SK-N-SH treated with all-trans-retinoic acid at 6 μM for 48 hours (cell line): Measurements from ENCODE around the gene LTBP1.

Source experiments
- OSR1 ChIP-seq: fragments of 250-450 bp; sonication (Bioruptor Pico); IDR thresholded peaks from 2 replicates; pipeline ENCODE4 v1.8.0; 2022; ENCODE audit warnings: moderate library complexity, mild to moderate bottlenecking, inconsistent platforms
- TCF4 ChIP-seq: fragments of 250-450 bp; sonication (Bioruptor Pico); IDR thresholded peaks from 2 replicates; pipeline ENCODE4 v1.8.0; 2021; ENCODE audit warnings: mild to moderate bottlenecking, moderate library complexity, borderline replicate concordance
- ZC3H10 ChIP-seq: fragments of 250-450 bp; sonication (Bioruptor Pico); IDR thresholded peaks from 2 replicates; pipeline ENCODE4 v1.5.1; 2021; ENCODE audit warnings: mild to moderate bottlenecking, moderate library complexity
- ZFP30 ChIP-seq: fragments of 450-650 bp; formaldehyde crosslinking; IDR thresholded peaks from 2 replicates; pipeline ENCODE4 v1.5.0; 2022; ENCODE audit warnings: mild to moderate bottlenecking, moderate library complexity
- ZNF70 ChIP-seq: fragments of 450-650 bp; formaldehyde crosslinking; IDR thresholded peaks from 2 replicates; pipeline ENCODE4 v1.5.0; 2020; ENCODE audit warnings: mild to moderate bottlenecking, moderate library complexity
- TF ChIP-seq, protein P1 (sequence below): fragments of 250-450 bp; sonication (Bioruptor Pico); IDR thresholded peaks from 2 replicates; pipeline ENCODE4 v1.8.0; 2020; ENCODE audit warnings: mild to moderate bottlenecking, moderate library complexity, borderline replicate concordance
- TF ChIP-seq, protein P2 (sequence below): fragments of 250-450 bp; sonication (Bioruptor Pico); IDR thresholded peaks from 2 replicates; pipeline ENCODE4 v1.5.1; 2021; ENCODE audit warnings: mild to moderate bottlenecking, moderate library complexity

DNA sequence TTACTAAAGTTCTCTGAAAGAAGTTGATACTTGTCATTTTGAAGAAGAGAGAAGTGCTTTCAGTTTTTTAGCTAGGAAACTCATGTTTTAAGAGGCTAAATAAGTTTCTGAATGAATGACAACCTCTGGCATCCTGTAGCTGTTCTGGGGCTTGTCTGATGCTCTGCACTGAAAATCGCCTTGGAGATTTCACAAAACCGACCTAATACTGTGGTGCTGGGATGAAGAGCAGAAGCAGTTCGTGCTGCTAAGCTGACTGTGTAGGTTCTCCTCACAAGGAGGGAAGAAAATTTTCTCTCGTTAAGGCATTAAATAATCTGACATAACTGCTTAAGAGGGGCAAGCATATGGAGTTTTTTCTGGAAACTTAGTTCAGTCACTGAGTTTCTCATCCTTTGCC lies 193.2 kb downstream of the LTBP1 start:
- TF ChIP-seq TCF4 (CRISPR knock-in tag) (no peak), ZFP30 (no peak), OSR1 (no peak), ZC3H10 (CRISPR knock-in tag) (no peak), ZNF70 (CRISPR knock-in tag) (no peak)
- TF ChIP-seq, protein P1, sequence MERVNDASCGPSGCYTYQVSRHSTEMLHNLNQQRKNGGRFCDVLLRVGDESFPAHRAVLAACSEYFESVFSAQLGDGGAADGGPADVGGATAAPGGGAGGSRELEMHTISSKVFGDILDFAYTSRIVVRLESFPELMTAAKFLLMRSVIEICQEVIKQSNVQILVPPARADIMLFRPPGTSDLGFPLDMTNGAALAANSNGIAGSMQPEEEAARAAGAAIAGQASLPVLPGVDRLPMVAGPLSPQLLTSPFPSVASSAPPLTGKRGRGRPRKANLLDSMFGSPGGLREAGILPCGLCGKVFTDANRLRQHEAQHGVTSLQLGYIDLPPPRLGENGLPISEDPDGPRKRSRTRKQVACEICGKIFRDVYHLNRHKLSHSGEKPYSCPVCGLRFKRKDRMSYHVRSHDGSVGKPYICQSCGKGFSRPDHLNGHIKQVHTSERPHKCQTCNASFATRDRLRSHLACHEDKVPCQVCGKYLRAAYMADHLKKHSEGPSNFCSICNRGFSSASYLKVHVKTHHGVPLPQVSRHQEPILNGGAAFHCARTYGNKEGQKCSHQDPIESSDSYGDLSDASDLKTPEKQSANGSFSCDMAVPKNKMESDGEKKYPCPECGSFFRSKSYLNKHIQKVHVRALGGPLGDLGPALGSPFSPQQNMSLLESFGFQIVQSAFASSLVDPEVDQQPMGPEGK (CRISPR knock-in tag): no peak
- TF ChIP-seq, protein P2, sequence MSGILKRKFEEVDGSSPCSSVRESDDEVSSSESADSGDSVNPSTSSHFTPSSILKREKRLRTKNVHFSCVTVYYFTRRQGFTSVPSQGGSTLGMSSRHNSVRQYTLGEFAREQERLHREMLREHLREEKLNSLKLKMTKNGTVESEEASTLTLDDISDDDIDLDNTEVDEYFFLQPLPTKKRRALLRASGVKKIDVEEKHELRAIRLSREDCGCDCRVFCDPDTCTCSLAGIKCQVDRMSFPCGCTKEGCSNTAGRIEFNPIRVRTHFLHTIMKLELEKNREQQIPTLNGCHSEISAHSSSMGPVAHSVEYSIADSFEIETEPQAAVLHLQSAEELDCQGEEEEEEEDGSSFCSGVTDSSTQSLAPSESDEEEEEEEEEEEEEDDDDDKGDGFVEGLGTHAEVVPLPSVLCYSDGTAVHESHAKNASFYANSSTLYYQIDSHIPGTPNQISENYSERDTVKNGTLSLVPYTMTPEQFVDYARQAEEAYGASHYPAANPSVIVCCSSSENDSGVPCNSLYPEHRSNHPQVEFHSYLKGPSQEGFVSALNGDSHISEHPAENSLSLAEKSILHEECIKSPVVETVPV (CRISPR knock-in tag): no peak
